HL-60 (cell line): ENCODE results near the gene TMEM44.

Source experiments
- DNase-seq, 2 experiments: peaks; one replicate each; pipeline ENCODE4 v3.0.0-alpha.2; 2010 to 2020; ENCODE audit warnings: low read depth in 1 of 2, low spot score in 1 of 2
- H3K27ac ChIP-seq: fragments of 250-450 bp; sonication (Bioruptor Pico); replicated peaks from 2 replicates; pipeline ENCODE4 v1.5.1; 2020; ENCODE audit warnings: mild to moderate bottlenecking, moderate library complexity
- H3K27me3 ChIP-seq: fragments of 250-450 bp; sonication (Bioruptor Pico); 2 replicates; pipeline ENCODE4 v1.5.1; 2021; ENCODE audit warnings: mild to moderate bottlenecking, moderate library complexity; ENCODE audit not compliant: insufficient read depth, poor library complexity, severe bottlenecking
- H3K4me3 ChIP-seq: replicated peaks from 2 replicates; pipeline ENCODE4 v1.5.1; 2011; ENCODE audit warnings: mild to moderate bottlenecking, control low read depth, low read length; ENCODE audit not compliant: insufficient read depth
- CTCF ChIP-seq: IDR thresholded peaks from one replicate; pipeline ENCODE4 v1.5.1; 2011; ENCODE audit warnings: low read length, control low read depth, inconsistent platforms; ENCODE audit not compliant: insufficient read depth
- GABPA ChIP-seq: IDR thresholded peaks from 2 replicates; pipeline ENCODE4 v1.6.1; 2012; ENCODE audit warnings: low read depth
- POLR2AphosphoS5 ChIP-seq: IDR thresholded peaks from 2 replicates; pipeline ENCODE4 v1.6.1; 2012; ENCODE audit warnings: low read depth
- REST ChIP-seq: IDR thresholded peaks from 2 replicates; pipeline ENCODE4 v1.6.1; 2012; ENCODE audit warnings: low read depth; ENCODE audit not compliant: insufficient replicate concordance
- SPI1 ChIP-seq: IDR thresholded peaks from 2 replicates; pipeline ENCODE4 v1.6.1; 2012; ENCODE audit warnings: low read depth, mild to moderate bottlenecking, borderline replicate concordance

TMEM44 gene

DNA sequence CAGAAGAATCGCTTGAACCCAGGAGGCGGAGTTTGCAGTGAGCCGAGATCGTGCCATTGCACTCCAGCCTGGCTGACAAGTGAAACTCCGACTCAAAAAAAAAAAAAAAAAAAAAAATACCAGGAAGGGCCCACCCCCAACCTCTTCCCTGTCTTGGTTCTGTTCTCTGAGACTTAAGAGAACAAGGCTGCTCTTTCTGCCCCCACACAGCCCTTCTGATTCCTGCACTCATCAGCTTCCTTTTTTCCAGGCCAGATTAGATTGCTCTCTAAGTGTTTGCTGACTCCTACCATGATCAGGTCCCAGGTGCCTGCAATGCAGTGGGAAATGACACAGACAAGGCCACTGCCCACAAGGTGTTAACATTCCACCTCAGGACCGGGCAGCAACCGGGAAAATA is 13.0 kb downstream of the TMEM44 start:
- Histone ChIP-seq H3K4me3 (no peak overlapping the region), H3K27me3 (no peaks in the 10 kb centered on the region), H3K27ac (no peak overlapping the region)
- peak in 1 of 2 experiments; percentile 40 for DNase-seq
- TF ChIP-seq SPI1, result no peak
- TF ChIP-seq GABPA, result no peak
- no peak for TF ChIP-seq CTCF
- no peak for TF ChIP-seq POLR2AphosphoS5
- no peak for TF ChIP-seq REST

- TF ChIP-seq SPI1 (no peak), REST (no peak), POLR2AphosphoS5 (no peak), CTCF (no peak), GABPA (no peak)
- Histone ChIP-seq H3K27ac (no peak overlapping the region), H3K27me3 (no peaks in the 10 kb centered on the region), H3K4me3 (no peak overlapping the region)
- DNase-seq, result no peak
Measured at GRCh38 chr3:194619741-194620140, 13.5 kb downstream of the TMEM44 start.

DNA sequence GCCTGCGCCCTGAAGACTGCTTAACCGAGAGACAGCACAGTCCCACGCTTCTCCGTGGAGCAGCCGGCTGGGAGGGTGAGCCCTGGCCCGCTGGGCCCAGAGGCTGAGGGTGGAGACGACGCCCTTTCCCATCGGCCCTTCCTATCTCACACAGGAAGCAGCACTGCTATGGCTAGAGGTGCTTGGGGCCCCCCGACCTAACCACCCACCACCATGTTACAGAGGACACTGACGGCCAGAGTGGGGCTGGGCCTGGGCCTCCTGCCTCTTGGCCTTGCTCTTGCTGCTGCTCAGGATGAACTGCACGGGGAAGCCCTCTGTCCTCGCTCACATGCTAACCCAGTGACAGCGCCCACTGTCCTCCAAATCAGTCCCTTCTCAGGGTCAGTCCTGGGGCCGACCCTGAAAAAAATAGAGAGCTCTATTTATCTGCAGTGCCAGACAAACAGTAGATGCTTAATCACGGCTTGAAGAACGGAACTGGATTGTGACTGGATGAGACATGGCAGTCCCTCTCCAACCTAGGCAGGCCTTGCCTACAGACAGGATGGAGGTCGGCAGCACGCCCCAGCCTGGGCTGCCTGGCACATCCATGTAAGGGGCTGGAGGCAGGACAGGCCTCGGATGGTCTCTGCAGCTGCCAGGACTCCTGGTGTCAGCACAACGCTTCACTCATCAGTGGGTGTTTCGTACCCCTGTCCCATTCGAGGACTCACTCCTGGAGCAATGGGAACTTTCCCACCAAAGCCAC is 14.2 kb downstream of the TMEM44 start:
- Histone ChIP-seq H3K27me3 (no peaks in the 10 kb centered on the region), H3K4me3 (no peak overlapping the region), H3K27ac (no peak overlapping the region)
- TF ChIP-seq SPI1 (no peak), REST (no peak)
- DNase-seq, result no peak
